Motor neuron (in vitro differentiated cells): ENCODE measurements around the gene LANCL3. TPM values are rescaled to one million over a fixed set of nuclear protein-coding genes. Genes with fewer than 3 reads are reported as not detected.
"Not testable (repeated sequence)": the region's sequence is repeated elsewhere in the genome, so short reads cannot be mapped to it uniquely, and the experiment has no call there.

Source experiments
- ATAC-seq, 8 experiments: fragments of 200-7000 bp; cut with Tn5 transposase; replicated peaks in 6 of 8; 2 replicates each; pipeline ENCODE4 v1.8.0; 2021; ENCODE audit warnings: mild to moderate bottlenecking in 8 of 8, moderate library complexity in 8 of 8
- H3K27ac ChIP-seq, 2 donors: fragments of 250-450 bp; sonication (Bioruptor Pico); 2 replicates each; pipeline ENCODE4 v1.9.0; 2021; ENCODE audit warnings: antibody characterized with exemption in 2 of 2, mild to moderate bottlenecking in 2 of 2, moderate library complexity in 1 of 2
- H3K4me1 ChIP-seq, 2 donors: fragments of 250-450 bp; sonication (Bioruptor Pico); replicated peaks in 1 of 2; 2 replicates each; pipeline ENCODE4 v1.6.1; 2021; ENCODE audit warnings: antibody characterized with exemption in 2 of 2, mild to moderate bottlenecking in 2 of 2, moderate library complexity in 1 of 2
- H3K4me3 ChIP-seq, 5 donors: fragments of 250-450 bp; sonication (Bioruptor Pico); 2 replicates each; pipeline ENCODE4 v1.9.0; 2021; ENCODE audit warnings: antibody characterized with exemption in 5 of 5, mild to moderate bottlenecking in 5 of 5, moderate library complexity in 4 of 5
- WGBS, 10 experiments: fragments of 450-650 bp; shearing (Covaris generic); methylation state at CpG; one replicate each; pipeline ENCODE4 v1.0.0; 2022; 5-methylcytosine and 5-hydroxymethylcytosine counted together
- in situ Hi-C, 9 experiments: fragments of 400-800 bp; cut with MboI; loops; one replicate each; pipeline ENCODE4 v1.15.0; 2021; ENCODE audit warnings: low sequenced_read_pairs in 9 of 9, low pct_unique_long_range_greater_than_20kb in 2 of 9; ENCODE audit not compliant: unreplicated experiment in 9 of 9
- total RNA-seq, 8 experiments: library from RNA; unstranded; fragments of 300-600 nt; gene quantifications; 2 replicates each; pipeline versions ENCODE4 v1.2.3 to v1.2.4, GENCODE V29; 2022

LANCL3 gene
- total RNA-seq, 8 experiments from 2014 or later = 0.38 to 15.2 (median 1.9) TPM

DNA sequence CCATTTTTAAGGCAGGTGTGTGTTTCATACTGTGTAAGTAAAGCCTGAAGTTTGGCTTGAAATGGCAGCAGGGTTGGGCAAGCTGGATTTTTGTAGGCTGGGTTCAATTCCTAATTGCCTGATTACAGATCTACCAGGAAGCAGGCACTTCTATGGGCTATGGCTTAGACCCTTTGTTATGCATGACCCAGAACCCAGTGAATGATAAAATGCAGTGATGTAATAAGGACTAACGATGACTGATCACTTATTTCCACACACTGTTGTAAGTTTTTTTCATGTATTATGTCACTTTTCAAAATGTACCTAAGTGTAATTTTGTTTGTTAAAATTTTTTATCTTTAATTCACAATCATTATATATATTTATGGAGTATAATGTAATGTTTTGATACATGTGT lies 8.6 kb downstream of the LANCL3 start:
- no peak overlapping the region for H3K27ac ChIP-seq
- no peak overlapping the region for H3K4me3 ChIP-seq
- H3K4me1 ChIP-seq = no peaks in the 10 kb centered on the region
- in situ Hi-C loops = no loop called here
- ATAC-seq = no peak
- 0 to 60% (median 16%) methylated on average over 1 of the region's 1 CpG; no CpG with 5 or more reads in 6 of the 10 experiments for WGBS, 10 experiments

DNA sequence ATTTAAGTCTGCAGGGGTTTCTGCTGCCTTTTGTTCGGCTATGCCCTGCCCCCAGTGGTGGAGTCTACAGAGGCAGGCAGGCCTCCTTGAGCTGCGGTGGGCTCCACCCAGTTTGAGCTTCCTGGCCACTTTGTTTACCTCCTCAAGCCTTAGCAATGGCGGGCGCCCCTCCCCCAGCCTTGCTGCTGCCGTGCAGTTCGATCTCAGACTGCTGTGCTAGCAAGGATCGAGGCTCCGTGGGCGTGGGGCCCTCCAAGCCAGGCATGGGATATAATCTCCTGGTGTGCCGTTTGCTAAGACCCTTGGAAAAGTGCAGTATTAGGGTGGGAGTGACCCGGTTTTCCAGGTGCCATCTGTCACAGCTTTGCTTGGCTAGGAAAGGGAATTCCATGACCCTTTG lies 15.9 kb downstream of the LANCL3 start:
- H3K4me1 ChIP-seq, in situ Hi-C loops, ATAC-seq, H3K4me3 ChIP-seq, H3K27ac ChIP-seq: not testable (repeated sequence)
- 40 to 50% methylated on average over 1 to 2 of the region's 11 CpGs; no CpG with 5 or more reads in 8 of the 10 experiments for WGBS, 10 experiments

GRCh38 chrX:37590047-37590446 lies 18.6 kb downstream of the LANCL3 start:
- H3K4me3 ChIP-seq = no peak overlapping the region
- no peaks in the 10 kb centered on the region for H3K4me1 ChIP-seq
- no peak for ATAC-seq
- in situ Hi-C loops = no loop called here
- no peak overlapping the region for H3K27ac ChIP-seq
- 0 to 80% (median 41%) methylated on average over 1 to 2 of the region's 2 CpGs; no CpG with 5 or more reads in 5 of the 10 experiments for WGBS, 10 experiments

- H3K4me1 ChIP-seq = no peaks in the 10 kb centered on the region
- in situ Hi-C loops = no loop called here
- no peak overlapping the region for H3K27ac ChIP-seq
- ATAC-seq = no peak
- WGBS, 10 experiments = 0 to 80% (median 46%) methylated on average over 1 to 4 of the region's 4 CpGs; no CpG with 5 or more reads in 6 of the 10 experiments
- H3K4me3 ChIP-seq = no peak overlapping the region
Observed at GRCh38 chrX:37594755-37595382, 23.4 kb downstream of the LANCL3 start.

DNA sequence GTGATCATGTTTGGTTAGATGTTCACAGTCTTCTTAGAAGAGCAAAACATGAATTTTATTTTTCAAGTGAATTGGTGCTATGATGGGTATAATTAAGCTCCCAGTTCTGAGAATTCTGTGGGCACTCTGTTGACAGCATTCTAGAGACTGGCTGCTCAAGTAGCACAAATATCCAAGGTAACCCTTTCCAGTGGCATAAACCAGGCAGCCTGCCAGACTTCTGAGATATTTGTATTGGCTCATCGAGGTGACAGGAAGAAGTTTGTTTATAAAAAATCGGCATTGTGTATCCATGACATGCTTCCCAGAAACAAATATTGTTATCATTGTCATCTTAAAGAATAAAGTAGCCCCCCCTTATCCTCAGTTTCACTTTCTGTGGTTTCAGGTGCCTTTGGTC lies 28.3 kb downstream of the LANCL3 start:
- ATAC-seq = peak in 1 of 8 experiments; percentile 52
- Histone ChIP-seq H3K27ac (no peak overlapping the region), H3K4me1 (no peaks in the 10 kb centered on the region), H3K4me3 (no peak overlapping the region)
- 0 to 100% (median 56%) methylated on average over 1 to 2 of the region's 2 CpGs; no CpG with 5 or more reads in 4 of the 10 experiments for WGBS, 10 experiments
- in situ Hi-C loops = no loop called here

- no peaks in the 10 kb centered on the region for H3K4me1 ChIP-seq
- no peak overlapping the region for H3K27ac ChIP-seq
- H3K4me3 ChIP-seq = no peak overlapping the region
- WGBS, 10 experiments = no CpG with 5 or more reads among the region's 1 CpG
- no peak for ATAC-seq
- in situ Hi-C loops = no loop called here
Observed at GRCh38 chrX:37603938-37604409, 32.5 kb downstream of the LANCL3 start.

- 0 to 60% (median 44%) methylated on average over 1 to 2 of the region's 2 CpGs; no CpG with 5 or more reads in 5 of the 10 experiments for WGBS, 10 experiments
- ATAC-seq = no peak
- H3K27ac ChIP-seq = no peak overlapping the region
- in situ Hi-C loops = no loop called here
- H3K4me3 ChIP-seq = no peak overlapping the region
- no peaks in the 10 kb centered on the region for H3K4me1 ChIP-seq
Observed at GRCh38 chrX:37607243-37607642, 35.8 kb downstream of the LANCL3 start.

- WGBS, 10 experiments = 26 to 67% methylated on average over 1 to 2 of the region's 2 CpGs; no CpG with 5 or more reads in 8 of the 10 experiments
- Histone ChIP-seq H3K4me1 (no peaks in the 10 kb centered on the region), H3K4me3 (no peak overlapping the region), H3K27ac (no peak overlapping the region)
- in situ Hi-C loops = no loop called here
- no peak for ATAC-seq
Observed at GRCh38 chrX:37608156-37608555, 36.7 kb downstream of the LANCL3 start.

GRCh38 chrX:37609727-37610126 lies 38.3 kb downstream of the LANCL3 start:
- Histone ChIP-seq H3K4me3 (no peak overlapping the region), H3K4me1 (no peaks in the 10 kb centered on the region), H3K27ac (no peak overlapping the region)
- in situ Hi-C loops = no loop called here
- ATAC-seq = no peak
- 0 to 50% (median 33%) methylated on average over 1 of the region's 1 CpG; no CpG with 5 or more reads in 5 of the 10 experiments for WGBS, 10 experiments

DNA sequence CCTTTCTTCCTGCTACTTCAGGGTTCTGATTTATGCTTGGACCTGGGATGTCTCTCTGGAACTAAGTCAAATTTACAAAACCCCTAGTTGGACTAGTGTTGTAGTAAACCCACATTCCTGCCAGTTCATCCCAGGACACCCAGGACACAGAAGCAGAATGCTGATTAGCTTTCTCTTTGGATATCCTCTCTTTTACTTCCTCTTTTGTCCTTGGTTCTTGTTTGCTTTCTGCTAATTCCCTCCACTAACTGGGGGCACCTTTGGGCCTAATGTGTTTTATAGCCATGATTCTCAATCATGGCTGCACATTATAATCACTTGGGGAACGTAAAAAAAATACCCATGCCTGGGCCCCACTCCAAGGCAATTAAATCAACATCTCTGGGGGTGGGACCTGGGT lies 42.5 kb downstream of the LANCL3 start:
- Histone ChIP-seq H3K4me1 (no peaks in the 10 kb centered on the region), H3K4me3 (no peak overlapping the region), H3K27ac (no peak overlapping the region)
- in situ Hi-C loops = no loop called here
- WGBS, 10 experiments = 14 to 100% (median 53%) methylated on average over 1 of the region's 1 CpG; no CpG with 5 or more reads in 6 of the 10 experiments
- peak in 1 of 8 experiments; percentile 74 for ATAC-seq

- ATAC-seq = no peak
- H3K4me3 ChIP-seq = no peak overlapping the region
- no peak overlapping the region for H3K27ac ChIP-seq
- H3K4me1 ChIP-seq = no peaks in the 10 kb centered on the region
- WGBS, 10 experiments = 0 to 100% (median 20%) methylated on average over 1 of the region's 1 CpG; no CpG with 5 or more reads in 7 of the 10 experiments
- in situ Hi-C loops = no loop called here
Observed at GRCh38 chrX:37627602-37628001, 56.1 kb downstream of the LANCL3 start.

GRCh38 chrX:37638047-37638446 lies 66.6 kb downstream of the LANCL3 start:
- no peak overlapping the region for H3K4me3 ChIP-seq
- peaks cover 0 to 12% of the 10 kb centered on the region in 2 donors for H3K4me1 ChIP-seq
- no peak overlapping the region for H3K27ac ChIP-seq
- ATAC-seq = no peak
- in situ Hi-C loops = no loop called here

- in situ Hi-C loops = no loop called here
- Histone ChIP-seq H3K4me3 (no peak overlapping the region), H3K4me1 (peaks cover 0 to 12% of the 10 kb centered on the region in 2 donors), H3K27ac (no peak overlapping the region)
- ATAC-seq = no peak
- 40 to 100% (median 73%) methylated on average over 1 to 2 of the region's 5 CpGs; no CpG with 5 or more reads in 6 of the 10 experiments for WGBS, 10 experiments
Observed at GRCh38 chrX:37640142-37640541, 68.7 kb downstream of the LANCL3 start.

GRCh38 chrX:37641859-37642258 lies 70.4 kb downstream of the LANCL3 start:
- no peak overlapping the region for H3K4me3 ChIP-seq
- in situ Hi-C loops = no loop called here
- WGBS, 10 experiments = 15% methylated on average over 2 of the region's 3 CpGs; no CpG with 5 or more reads in 9 of the 10 experiments
- H3K27ac ChIP-seq = no peak overlapping the region
- peaks cover 0 to 12% of the 10 kb centered on the region in 2 donors for H3K4me1 ChIP-seq
- ATAC-seq = peak in 5 of 8 experiments; percentile 18 to 74 (median 58)
